HFFc6 (cell line): ENCODE measurements around the gene SARS2. TPM values are rescaled to one million over a fixed set of nuclear protein-coding genes. Genes with fewer than 3 reads are reported as not detected.

ENCODE experiments used
- DNase-seq: peaks from one replicate; pipeline ENCODE4 v3.0.0-alpha.2; 2018
- H3K27ac Mint-ChIP-seq: 2 replicates; pipeline ENCODE4 v1.8.0; 2020; ENCODE audit warnings: mild to moderate bottlenecking, mixed read lengths
- H3K27me3 Mint-ChIP-seq: 2 replicates; pipeline ENCODE4 v1.8.0; 2021; ENCODE audit warnings: mild to moderate bottlenecking, moderate library complexity, mixed read lengths; ENCODE audit not compliant: insufficient read depth
- H3K36me3 Mint-ChIP-seq: 2 replicates; pipeline ENCODE4 v1.8.0; 2021; ENCODE audit warnings: low read depth, mixed read lengths
- H3K4me1 Mint-ChIP-seq: 2 replicates; pipeline ENCODE4 v1.8.0; 2020; ENCODE audit warnings: low read depth, mixed read lengths
- H3K4me3 Mint-ChIP-seq: 2 replicates; pipeline ENCODE4 v1.8.0; 2020; ENCODE audit warnings: mild to moderate bottlenecking, moderate library complexity, mixed read lengths
- H3K9me3 Mint-ChIP-seq: 2 replicates; pipeline ENCODE4 v1.8.0; 2020; ENCODE audit warnings: mild to moderate bottlenecking, mixed read lengths
- total RNA-seq, 6 experiments: library from RNA; stranded (reverse); fragmentation: NEBNext Ultra II Directional; extraction: Animal tissue kit (Norgen Biotek cat#: 25700); gene quantifications; 2 replicates in 1 of 6; 3 replicates in 5 of 6; pipeline ENCODE4 v1.2.3, GENCODE V29; 2021
- TF ChIP-seq, protein P1 (sequence below): fragments of 200-600 bp; sonication (generic); IDR thresholded peaks from 2 replicates; pipeline ENCODE4 v1.5.0; 2021; ENCODE audit warnings: antibody characterized with exemption, mild to moderate bottlenecking

The SARS2 gene
- total RNA-seq, 6 experiments from 2014 or later = 18.7 to 25.1 (median 22.7) TPM

DNA sequence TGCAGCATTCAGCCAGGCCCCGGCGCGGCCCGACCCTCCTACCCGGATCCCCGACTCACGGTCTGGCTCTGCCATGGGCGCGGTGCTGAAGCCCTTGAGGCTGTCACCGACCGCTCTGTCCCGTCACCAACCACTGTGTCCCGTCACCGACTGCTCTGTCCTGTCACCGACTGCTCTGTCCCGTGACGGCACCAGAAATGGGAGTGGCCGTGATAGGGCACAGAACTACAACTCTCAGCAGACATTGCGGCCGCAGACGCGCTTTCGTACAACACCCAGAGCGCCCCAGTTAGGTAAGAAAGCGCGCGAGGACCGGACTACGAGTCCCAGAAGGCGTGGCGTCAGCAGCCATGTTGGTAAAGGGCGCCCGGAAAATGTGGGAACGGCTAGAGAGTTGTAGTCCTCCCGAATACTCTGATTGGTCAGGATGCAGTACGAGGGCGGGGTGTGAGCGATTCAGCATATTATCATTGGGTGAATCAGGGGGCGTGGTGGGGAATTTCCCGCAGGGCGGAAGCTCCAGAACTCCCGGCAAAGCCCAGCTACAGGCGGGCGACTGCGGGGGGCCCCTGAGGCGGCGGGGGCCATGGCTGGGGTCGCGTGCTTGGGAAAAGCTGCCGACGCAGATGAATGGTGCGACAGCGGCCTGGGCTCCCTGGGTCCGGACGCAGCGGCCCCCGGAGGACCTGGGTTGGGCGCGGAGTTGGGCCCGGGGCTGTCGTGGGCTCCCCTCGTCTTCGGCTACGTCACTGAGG is 30.9 kb downstream of the SARS2 start, which contains the start of the genes NFKBIB and SIRT2:
Gene NFKBIB, plus strand, starts transcription at position 523 of the 755 bp plus-strand sequence. Its CDS starts 64 bp downstream, at position 587.
Gene SIRT2, minus strand, starts transcription at position 172 of the 755 bp plus-strand sequence. Its CDS starts 97 bp downstream, at position 75.
- Mint-ChIP-seq H3K9me3 (no peaks in the 10 kb centered on the region), H3K4me1 (peaks cover 27% of the 10 kb centered on the region), H3K36me3 (peaks cover 5% of the 10 kb centered on the region)

GRCh38 chr19:38898788-38899446 is 31.6 kb downstream of the SARS2 start:
- H3K27ac Mint-ChIP-seq = peak overlapping the region; percentile 90
- TF ChIP-seq, protein P1, sequence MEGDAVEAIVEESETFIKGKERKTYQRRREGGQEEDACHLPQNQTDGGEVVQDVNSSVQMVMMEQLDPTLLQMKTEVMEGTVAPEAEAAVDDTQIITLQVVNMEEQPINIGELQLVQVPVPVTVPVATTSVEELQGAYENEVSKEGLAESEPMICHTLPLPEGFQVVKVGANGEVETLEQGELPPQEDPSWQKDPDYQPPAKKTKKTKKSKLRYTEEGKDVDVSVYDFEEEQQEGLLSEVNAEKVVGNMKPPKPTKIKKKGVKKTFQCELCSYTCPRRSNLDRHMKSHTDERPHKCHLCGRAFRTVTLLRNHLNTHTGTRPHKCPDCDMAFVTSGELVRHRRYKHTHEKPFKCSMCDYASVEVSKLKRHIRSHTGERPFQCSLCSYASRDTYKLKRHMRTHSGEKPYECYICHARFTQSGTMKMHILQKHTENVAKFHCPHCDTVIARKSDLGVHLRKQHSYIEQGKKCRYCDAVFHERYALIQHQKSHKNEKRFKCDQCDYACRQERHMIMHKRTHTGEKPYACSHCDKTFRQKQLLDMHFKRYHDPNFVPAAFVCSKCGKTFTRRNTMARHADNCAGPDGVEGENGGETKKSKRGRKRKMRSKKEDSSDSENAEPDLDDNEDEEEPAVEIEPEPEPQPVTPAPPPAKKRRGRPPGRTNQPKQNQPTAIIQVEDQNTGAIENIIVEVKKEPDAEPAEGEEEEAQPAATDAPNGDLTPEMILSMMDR = no peak
- H3K27me3 Mint-ChIP-seq = peaks cover 6% of the 10 kb centered on the region
- peak overlapping the region; percentile 93 for H3K4me3 Mint-ChIP-seq
- peaks cover 27% of the 10 kb centered on the region for H3K4me1 Mint-ChIP-seq
- peak; percentile 14 for DNase-seq
- H3K9me3 Mint-ChIP-seq = no peaks in the 10 kb centered on the region
- no peaks in the 10 kb centered on the region for H3K36me3 Mint-ChIP-seq

More for the DNA sequence above, 30.9 kb downstream of the SARS2 start, which contains the start of the genes NFKBIB and SIRT2:
- Mint-ChIP-seq H3K27me3 (peaks cover 6% of the 10 kb centered on the region), H3K27ac (peak within 1 kb of the TSS; percentile 90), H3K4me3 (peak within 1 kb of the TSS; percentile 93)
- TF ChIP-seq, protein P1 = no peak
- DNase-seq = peak; percentile 100

- Mint-ChIP-seq H3K4me1 (peaks cover 17% of the 10 kb centered on the region), H3K4me3 (no peak overlapping the region), H3K27ac (no peak overlapping the region)
Measured at GRCh38 chr19:38894968-38895367, 35.6 kb downstream of the SARS2 start.

GRCh38 chr19:38893341-38893771 is 37.2 kb downstream of the SARS2 start:
- no peak for DNase-seq
- H3K4me1 Mint-ChIP-seq = peaks cover 9% of the 10 kb centered on the region
- H3K9me3 Mint-ChIP-seq = no peaks in the 10 kb centered on the region
- H3K36me3 Mint-ChIP-seq = no peaks in the 10 kb centered on the region
- H3K4me3 Mint-ChIP-seq = no peak overlapping the region
- TF ChIP-seq, protein P1 = no peak
- peaks cover under 1% of the 10 kb centered on the region; the same call in 1 of the 2 replicates for H3K27me3 Mint-ChIP-seq
- H3K27ac Mint-ChIP-seq = no peak overlapping the region

More at GRCh38 chr19:38894968-38895367, 35.6 kb downstream of the SARS2 start:
- DNase-seq = no peak
- TF ChIP-seq, protein P1 = no peak
- no peaks in the 10 kb centered on the region for H3K36me3 Mint-ChIP-seq
- H3K9me3 Mint-ChIP-seq = no peaks in the 10 kb centered on the region
- H3K27me3 Mint-ChIP-seq = peaks cover 6% of the 10 kb centered on the region

DNA sequence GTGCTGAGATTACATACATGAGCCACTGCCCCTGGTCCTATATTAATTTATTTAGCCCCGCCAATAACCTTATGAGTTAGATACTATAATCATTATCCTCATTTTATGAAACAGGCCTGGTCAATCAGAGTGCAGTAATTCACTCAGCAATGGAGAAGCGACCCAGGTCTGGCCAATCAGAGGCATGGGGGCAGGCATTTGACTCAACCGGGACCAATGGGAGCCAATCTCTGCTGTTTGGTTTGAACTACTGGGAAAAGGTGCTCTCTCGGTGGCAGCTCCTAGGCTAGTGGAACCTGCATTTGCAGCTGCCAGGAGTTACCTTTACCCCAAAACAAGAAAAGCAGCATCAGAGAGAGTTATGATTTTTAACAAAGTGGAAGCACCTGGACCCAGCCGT is 37.7 kb downstream of the SARS2 start:
- Mint-ChIP-seq H3K4me3 (no peak overlapping the region), H3K27me3 (no peaks in the 10 kb centered on the region)

More for the DNA sequence above, 37.7 kb downstream of the SARS2 start:
- TF ChIP-seq, protein P1 = no peak
- DNase-seq = no peak
- Mint-ChIP-seq H3K27ac (no peak overlapping the region), H3K9me3 (no peaks in the 10 kb centered on the region), H3K36me3 (no peaks in the 10 kb centered on the region), H3K4me1 (peaks cover 4% of the 10 kb centered on the region)
